Measurements from ENCODE around the gene LRBA.
"Not testable (repeated sequence)": the region's sequence is repeated elsewhere in the genome, so short reads cannot be mapped to it uniquely, and the experiment has no call there.

Gene LRBA

DNA sequence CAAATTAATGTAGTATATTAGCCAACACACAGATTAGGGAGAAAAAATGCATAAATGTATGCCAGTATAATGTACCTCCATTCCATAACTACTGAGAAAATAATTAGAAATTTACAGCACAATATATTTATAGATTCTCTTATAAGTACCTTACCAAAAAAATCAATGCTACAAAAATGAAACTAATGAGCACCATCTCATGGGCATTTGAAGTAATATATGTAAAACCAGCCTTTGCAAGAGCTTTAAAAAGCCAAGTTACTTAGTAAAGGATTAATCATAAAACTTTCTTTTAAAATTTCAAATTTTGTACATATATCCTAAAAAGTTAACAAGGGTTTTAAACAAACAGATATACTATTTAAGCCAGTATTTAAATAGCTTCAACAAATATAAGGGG lies 43.2 kb downstream of the LRBA start:
- no peak for DNase-seq

DNA sequence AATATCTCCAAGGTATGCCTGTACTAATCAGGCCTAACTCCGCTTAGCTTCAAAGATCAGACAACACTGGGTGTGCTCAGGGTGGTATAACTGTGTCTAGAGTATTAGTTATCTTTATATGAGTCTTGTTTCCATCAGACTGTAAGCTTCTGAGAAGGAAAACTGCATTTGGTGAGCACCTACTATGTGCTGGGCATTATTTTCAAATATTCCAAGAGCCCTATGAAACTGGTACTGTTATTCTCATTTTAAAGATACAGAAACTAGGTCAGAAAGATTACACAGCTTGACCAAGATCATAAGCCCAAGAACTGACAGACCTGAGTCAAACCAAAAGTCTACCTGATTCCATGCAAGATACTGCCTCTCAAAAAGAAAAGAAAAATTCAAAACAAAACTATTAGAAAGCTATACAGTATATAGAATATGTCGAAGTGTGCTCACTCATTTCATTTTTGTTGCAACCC lies 44.4 kb downstream of the LRBA start:
- DNase-seq: no peak

DNA sequence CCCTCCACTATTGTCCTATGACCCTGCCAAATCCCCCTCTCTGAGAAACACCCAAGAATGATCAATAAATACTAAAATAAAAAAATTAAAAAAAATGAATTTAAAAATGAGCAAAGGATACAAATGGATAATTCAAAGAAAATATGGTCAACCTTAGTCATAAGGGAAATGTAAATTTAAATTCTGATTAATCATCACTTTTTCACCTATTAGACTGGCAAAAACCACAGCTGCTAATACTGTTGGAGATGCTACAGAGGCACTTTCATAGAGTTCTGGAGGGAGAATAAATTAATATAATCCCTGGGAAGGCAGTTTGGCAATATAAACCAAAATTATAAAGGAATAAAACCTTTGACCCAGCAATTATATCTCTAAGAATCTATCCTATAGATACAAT lies 50.3 kb downstream of the LRBA start:
- DNase-seq: no peak

DNA sequence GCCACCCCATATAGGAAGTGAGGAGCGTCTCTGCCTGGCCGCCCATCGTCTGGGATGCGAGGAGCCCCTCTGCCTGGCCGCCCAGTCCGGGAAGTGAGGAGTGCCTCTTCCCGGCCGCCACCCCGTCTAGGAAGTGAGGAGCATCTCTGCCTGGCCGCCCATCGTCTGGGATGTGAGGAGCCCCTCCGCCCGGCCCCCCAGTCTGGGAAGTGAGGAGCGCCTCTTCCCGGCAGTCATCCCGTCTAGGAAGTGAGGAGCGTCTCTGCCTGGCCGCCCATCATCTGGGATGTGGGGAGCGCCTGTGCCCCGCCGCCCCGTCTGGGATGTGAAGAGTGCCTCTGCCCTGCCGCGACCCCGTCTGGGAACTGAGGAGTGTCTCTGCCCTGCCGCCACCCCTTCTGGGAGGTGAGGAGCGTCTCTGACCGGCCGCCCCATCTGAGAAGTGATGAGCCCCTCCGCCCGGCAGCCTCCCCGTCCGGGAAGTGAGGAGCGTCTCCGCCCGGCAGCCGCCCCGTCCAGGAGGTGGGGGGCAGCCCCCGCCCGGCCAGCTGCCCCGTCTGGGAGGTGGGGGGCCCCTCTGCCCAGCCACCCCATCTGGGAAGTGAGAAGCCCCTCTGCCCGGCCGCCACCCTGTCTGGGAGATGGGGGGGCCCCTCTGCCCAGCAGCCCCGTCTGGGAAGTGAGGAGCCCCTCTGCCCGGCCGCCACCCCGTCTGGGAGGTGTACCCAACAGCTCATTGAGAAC lies 51.3 kb downstream of the LRBA start:
- DNase-seq: not testable (repeated sequence)

DNA sequence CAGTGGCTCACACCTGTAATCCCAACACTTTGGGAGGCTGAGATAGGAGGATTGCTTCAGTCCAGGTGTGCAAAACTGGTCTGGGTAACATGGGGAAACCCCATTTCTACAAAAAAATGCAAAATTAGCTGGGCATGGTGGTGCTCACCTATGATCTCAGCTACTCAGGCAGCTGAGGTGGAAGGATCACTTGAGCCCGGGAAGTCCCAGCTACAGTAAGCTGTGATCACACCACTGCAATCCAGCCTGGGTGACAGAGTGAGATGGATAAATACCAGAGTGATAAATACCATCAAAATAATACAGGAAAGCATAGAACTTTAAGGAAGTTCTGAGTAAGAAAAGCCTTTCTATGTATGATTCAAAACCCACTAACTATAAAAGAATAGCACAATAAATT lies 52.8 kb downstream of the LRBA start:
- no peak for DNase-seq

DNA sequence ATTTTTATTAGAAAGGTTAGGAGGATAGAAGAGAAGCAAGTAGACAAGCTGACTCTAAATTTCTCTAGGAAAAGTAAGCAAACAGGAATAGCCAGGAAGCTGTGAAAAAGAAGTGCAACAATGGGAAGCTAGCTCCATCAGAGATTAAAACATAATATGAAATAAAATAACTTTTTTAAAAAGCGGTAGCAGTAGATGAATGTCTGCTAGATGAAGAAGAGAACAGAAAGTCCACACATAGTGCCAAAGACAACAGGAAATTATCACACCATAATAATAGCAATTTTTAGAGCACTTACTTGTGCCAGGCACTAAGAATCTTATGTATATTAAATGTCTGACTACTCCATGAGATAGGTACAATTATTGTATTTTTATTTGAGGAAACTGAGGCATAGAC lies 53.5 kb downstream of the LRBA start:
- DNase-seq: no peak

DNA sequence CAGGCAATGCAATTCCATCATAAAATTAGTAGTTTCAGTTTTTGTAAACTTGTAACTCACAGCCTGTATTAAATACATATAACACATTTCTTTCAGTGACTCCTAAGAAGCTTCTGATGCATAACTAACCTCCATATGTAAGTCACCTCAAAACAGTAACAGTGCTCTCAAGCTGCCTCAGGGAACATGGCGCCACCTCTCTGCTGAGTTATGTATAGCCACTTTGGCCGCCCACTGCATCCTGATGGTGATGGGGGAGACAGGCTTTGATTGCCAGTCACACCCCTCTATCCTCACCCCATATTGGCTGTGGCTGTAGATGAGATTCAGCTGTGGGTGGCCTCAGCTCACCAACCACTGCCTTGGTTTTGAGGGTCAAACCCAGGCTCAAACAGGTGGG lies 54.3 kb downstream of the LRBA start:
- peak; percentile 20 for DNase-seq

DNA sequence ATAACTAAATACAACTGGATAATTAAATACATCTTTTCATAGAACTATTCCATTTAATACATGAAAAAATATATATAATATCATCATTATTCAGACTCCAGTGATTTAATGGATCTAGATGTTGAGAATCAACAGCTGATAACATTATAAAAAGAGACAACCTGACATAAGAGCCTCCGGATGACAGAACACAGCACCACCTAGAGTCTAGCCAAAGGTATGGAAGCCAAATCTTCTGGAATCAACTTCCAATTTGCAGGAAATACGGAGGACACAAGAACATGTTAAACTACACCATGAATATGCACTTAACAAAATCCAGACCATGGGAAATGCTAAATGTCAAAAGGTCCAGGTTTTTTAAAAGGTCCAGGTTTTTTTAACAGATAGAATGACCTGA lies 55.0 kb downstream of the LRBA start:
- no peak for DNase-seq

DNA sequence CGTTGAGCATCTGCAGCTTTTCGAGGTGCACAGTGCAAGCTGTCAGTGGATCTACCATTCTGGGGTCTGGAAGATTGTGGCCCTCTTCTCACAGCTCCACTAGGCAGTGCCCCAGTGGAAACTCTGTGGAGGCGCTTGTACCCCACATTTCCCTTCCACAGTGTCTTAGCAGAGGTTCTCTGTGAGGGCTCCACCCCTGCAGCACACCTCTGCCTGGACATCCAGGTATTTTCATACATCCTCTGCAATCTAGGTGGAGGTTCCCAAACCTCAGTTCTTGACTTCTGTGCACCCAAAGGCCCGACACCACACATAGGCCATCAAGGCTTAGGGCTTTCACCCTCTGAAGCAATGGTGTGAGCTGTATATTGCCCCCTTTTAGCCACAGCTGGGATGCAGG lies 57.1 kb downstream of the LRBA start:
- DNase-seq: not testable (repeated sequence)

DNA sequence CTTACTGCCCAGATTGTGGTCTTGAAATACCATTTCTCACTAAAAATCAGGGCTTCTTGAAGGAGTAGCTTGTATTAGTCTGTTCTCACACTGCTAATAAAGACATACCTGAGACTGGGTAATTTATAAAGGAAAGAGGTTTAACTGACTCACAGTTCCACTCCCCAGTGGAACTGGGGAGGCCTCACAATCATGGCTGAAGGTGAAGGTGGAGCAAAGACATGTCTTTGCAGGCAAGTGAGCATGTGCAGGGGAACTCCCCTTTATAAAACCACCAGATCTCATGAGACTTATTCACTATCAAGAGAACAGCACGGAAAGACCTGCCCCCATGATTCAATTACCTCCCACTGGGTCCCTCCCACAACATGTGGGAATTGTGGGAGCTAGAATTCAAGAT lies 58.0 kb downstream of the LRBA start:
- DNase-seq: not testable (repeated sequence)

DNA sequence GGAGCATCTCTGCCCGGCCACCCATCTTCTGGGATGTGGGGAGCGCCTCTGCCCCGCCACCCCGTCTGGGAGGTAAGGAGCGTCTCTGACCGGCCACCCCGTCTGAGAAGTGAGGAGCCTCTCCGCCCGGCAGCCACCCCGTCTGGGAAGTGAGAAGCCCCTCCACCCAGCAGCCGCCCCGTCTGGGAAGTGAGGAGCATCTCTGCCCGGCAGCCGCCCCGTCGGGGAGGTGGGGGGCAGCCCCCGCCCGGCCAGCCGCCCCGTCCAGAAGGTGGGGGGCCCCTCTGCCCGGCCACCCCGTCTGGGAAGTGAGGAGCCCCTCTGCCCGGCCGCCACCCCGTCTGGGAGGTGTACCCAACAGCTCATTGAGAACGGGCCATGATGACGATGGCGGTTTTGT lies 61.2 kb downstream of the LRBA start:
- not testable (repeated sequence) for DNase-seq

DNA sequence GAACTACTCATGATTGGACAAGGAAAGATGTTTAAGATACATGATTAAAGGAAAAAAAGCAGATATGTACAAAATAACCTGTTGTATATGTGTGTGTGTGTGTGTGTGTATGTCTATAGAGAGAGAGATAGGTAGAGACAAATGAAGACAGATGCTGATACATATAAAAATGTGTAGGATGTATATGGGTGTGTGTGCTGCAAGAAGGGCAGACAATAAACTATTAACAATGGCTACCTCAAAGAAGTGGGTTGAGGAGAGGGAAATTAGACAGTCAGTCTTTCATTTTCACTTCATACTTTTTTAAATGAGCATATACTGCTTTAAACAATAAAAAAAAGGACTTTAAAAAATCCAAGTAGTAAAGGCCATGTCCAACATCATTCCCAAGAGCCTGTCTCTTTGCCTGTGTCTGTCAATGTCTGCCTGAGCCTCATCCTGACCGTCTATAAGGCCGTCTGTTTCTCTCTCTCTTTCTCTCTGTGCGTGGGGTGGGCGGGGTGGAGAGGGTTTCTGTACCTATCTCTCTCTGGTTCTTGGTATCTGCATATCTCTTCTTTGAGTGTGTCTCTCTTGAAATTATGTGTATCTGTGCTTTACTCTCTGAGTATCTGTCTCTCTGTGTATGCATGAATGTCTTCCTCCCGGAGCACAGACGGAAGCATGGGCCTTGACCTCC lies 62.8 kb downstream of the LRBA start:
- no peak for DNase-seq

DNA sequence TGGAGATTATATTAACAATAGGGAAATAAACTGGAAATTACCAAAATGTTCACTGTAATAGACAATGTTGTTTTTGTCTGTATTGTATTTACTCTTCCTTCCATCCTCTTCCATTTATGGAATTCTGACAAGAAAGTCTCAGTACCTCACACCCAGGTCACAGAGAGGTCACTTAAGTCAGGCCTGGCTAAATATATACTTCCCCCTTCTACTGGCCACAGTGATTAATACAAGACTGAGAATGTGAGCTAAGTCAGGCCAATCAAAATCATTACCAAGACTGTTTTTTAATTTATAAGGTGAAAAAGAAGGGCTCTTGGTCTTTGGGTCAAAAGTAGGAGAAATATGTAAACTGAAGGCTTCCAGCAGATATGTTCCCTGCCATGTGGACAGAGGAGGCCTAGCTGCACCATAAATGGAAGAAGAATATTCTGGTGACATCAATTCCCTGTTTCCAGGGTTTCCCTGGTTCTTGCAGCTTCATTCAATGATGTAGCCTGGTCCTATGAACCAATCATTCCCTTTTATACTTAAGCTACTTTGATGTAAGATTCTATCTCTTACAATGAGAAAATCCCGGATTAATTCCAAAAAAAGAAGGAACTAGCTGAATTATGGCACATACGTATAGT lies 64.3 kb downstream of the LRBA start:
- DNase-seq: no peak

DNA sequence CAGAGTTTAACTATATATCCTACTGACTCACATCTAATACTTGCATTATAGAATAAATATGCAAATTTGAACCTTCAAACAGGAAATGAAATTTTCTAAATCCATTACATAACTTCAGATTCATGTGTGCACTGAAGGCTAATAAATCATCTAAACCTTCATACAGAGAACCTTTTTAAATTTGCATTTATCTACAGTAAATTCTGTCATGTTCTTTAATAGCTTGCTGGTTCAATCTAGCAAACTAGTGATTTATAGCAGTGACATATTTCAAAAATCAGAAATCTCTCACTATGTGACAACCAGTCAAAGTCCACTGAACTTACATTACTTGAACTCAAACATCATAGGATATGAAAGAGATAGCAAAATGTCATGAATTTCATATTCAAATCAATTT lies 65.1 kb downstream of the LRBA start:
- no peak for DNase-seq

DNA sequence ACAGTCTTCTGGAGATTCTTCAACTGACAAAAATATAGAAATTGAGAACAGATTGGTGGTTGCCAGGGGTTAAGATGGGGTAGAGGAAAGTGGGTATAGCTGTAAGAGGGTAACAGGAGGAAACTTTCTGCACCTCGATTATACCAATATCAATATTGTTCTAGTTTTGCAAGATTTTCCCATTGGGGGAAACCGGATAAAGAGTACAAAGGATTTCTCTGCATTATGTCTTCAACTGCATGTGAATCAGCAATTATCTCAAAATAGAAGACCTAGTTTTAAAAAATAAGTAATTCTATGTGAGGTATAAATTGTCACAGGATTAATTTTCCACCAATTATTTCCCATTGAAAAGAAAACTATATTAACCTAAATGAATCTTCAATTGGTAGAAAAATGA lies 65.7 kb downstream of the LRBA start:
- DNase-seq: no peak

DNA sequence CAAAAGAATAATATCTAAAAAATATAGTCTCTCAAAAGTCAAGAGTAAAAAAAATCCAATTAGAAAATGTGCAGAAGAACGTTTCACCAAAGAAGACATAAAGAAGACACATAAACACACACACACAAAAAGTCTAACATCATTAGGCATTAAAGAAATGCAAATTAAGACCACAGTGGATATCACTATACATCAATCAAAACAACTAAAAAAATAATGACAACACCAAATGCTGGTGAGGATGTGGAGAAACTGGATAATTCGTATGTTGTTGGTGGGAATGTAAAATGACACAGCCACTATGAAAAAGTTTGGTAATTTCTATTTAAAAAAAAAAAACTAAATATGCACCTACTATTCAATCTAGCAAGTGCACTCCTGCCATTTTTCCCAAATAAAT lies 66.4 kb downstream of the LRBA start:
- DNase-seq: no peak

DNA sequence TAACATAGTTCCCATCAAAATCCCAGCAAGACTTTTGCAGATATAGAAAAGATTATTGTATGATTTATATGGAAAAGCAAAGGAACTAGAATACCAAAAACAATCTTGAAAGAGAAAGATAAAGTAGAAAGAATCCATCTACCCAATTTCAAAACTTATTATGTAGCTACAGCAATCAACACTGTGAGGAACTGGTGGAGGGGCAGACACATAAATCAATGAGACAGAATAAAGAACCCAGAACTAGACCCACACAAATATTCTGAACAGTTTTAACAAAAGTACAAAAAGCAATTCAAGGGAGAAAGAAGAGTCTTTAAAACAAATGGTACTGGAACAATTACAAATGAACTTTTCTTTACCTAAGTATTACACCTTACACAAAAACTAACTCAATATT lies 67.0 kb downstream of the LRBA start:
- no peak for DNase-seq

DNA sequence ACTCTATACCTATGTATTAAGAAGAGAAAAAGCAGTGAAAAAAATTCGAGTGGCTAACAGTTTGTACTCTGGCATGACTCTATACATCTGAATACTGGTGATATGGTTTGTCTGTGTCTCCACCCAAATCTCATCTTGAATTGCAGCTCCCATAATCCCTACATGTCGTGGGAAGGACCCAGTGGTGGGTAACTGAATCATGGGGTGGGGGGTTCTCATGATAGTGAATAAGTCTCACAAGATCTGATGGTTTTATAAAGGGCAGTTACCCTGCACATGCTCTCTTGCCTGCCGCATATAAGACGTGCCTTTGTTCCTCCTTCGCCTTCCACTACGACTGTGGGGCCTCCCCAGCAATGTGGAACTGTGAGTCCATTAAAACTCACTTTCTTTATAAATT lies 70.4 kb downstream of the LRBA start:
- no peak for DNase-seq

DNA sequence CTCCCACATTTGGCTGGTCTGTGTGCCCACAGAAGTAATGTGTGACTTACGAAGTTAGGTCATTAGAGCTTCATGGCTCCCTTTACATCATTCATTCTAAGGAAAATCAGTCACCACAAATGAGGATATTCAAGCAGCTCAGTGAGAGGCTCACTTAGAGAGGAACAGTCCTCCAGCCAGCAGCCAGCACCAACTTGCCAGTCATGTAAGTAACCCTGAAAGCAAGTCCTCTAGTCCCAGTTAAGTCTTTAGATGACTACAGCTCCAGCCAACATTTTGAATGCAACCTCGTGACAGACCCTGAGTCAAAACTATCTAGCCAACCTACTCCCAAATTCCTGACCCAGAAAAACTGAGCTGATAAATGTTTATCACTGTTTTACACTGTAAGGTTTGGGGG lies 71.3 kb downstream of the LRBA start:
- no peak for DNase-seq

DNA sequence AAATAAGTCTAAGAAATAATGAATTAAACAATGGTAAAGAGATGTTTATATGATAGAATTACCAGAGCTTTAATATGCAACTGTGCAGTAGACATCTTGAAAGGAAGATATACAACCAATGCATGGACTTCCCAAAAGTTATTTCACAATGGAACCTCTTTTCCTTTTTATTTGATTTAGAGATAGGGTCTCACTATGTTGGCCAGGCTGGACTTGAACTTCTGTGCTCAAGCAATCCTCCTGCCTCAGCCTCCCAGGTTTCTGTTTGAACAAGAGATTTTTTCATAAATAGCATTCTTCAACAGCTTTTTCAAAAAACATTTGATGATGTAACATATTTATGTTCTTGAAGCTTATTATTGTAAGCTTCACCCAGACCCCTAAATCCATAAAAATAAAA lies 72.0 kb downstream of the LRBA start:
- DNase-seq: no peak

DNA sequence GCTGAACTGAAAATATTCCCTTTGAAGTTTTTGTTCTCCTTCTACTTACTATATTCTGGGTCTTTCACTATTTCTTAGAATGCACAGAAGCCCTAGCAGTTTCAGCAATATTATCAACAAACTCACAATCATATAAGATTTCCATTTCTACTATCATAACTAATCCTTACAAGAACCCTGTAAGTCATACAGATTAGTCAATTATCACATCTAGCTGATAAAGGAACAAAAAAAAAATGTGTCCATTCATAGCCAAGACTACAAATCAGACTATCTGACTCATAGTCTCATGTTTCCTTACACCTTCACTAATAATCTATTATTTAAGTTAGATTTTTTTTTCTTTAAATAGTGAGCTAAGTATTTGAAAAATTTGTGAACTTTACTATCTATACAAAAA lies 72.5 kb downstream of the LRBA start:
- no peak for DNase-seq

DNA sequence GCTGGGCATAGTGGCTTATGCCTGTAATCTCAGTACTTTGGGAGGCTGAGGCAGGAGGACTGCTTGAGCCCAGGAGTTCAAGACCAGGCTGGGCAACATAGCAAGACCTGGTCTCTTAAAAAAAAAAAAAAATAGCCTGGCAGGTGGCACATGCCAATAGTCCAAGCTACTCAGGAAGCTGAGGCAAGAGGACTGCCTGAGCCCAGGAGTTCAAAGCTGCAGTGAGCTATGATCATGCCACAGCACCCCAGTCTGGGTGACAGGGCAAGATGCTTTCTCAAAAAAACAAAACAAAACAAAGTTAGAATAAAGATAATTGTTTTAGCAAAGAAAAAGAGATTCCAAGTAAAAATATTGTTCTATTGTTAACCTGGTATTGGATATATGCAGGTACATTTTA lies 75.0 kb downstream of the LRBA start:
- no peak for DNase-seq

DNA sequence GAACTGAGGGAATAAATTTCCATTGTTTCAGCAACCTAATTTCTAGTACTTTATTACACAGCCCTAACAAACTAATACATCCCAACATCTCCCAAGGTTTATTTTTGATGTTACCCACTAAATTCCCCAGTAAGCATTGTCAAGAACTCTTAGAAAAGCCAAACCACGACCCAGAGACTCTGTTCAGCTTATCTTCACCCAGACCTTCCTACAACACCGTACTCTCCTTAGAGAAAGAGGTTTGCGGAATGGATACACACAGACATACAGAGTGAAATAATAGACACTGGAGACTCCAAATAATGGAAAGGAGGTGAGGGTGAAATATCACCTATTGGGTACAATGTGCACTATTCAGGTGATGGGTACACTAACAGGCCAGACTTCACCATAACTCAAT lies 75.6 kb downstream of the LRBA start:
- no peak for DNase-seq

DNA sequence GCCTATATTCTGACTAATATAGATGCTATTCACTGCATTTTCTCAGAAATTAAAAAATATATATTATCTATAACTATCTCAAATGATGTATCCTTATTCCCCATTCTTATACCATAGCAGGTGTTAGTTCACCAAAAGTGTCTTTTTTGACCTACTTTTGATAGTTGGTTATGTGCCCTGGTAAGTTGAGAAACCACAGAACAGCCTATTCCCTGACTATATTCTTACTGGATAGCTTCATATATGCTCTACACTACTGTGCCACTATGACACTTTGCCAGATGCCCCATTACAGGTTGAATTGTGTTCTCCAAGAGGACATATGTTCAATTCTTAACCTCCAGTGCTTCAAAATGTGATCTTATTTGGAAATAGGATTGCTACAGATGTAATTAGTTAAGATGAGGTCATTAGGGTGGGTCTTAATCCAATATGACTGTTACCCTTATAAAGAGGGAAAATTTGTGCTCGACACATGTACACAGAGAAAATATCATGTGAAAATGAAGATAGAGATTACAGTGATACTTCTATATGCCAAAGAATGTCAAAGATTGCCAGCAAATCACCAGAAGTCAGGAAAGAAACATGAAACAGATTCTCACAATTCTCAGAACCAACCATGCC lies 76.1 kb downstream of the LRBA start:
- no peak for DNase-seq
